Measurements from ENCODE around the gene APOO.

- TF ChIP-seq, protein P1, sequence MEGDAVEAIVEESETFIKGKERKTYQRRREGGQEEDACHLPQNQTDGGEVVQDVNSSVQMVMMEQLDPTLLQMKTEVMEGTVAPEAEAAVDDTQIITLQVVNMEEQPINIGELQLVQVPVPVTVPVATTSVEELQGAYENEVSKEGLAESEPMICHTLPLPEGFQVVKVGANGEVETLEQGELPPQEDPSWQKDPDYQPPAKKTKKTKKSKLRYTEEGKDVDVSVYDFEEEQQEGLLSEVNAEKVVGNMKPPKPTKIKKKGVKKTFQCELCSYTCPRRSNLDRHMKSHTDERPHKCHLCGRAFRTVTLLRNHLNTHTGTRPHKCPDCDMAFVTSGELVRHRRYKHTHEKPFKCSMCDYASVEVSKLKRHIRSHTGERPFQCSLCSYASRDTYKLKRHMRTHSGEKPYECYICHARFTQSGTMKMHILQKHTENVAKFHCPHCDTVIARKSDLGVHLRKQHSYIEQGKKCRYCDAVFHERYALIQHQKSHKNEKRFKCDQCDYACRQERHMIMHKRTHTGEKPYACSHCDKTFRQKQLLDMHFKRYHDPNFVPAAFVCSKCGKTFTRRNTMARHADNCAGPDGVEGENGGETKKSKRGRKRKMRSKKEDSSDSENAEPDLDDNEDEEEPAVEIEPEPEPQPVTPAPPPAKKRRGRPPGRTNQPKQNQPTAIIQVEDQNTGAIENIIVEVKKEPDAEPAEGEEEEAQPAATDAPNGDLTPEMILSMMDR (IDR thresholded peaks at IDR 0.05): no peak
- no peak for TF ChIP-seq POLR2A (IDR thresholded peaks at IDR 0.05)
These were observed 23.9 kb downstream of the APOO start for GRCh38 chrX:23883737-23884354.

Measured in upper lobe of left lung (tissue), 4 donors.